OCI-LY1 (cell line): Measurements from ENCODE around the gene LIX1L.

Experiments
- H2AFZ ChIP-seq: fragments of 200-600 bp; sonication (generic), shearing (Covaris generic); 2 replicates; pipeline ENCODE4 v1.6.0; 2014; ENCODE audit warnings: antibody characterized with exemption, mild to moderate bottlenecking, low read length
- H3F3A ChIP-seq: fragments of 200-600 bp; sonication (generic), shearing (Covaris generic); 2 replicates; pipeline ENCODE4 v1.6.0; 2014; ENCODE audit warnings: mild to moderate bottlenecking, antibody characterized with exemption, low read length, moderate library complexity; ENCODE audit not compliant: insufficient read depth
- H3K27ac ChIP-seq: fragments of 200-600 bp; sonication (generic); 2 replicates; pipeline ENCODE4 v1.5.1; 2014; ENCODE audit warnings: low read length, mixed run types, mild to moderate bottlenecking, low read depth; ENCODE audit not compliant: poor library complexity, severe bottlenecking
- H3K27me3 ChIP-seq: fragments of 200-600 bp; sonication (generic); 2 replicates; pipeline ENCODE4 v1.6.0; 2014; ENCODE audit warnings: antibody characterized with exemption, mild to moderate bottlenecking, low read length, moderate library complexity; ENCODE audit not compliant: insufficient read depth
- H3K36me3 ChIP-seq: fragments of 200-600 bp; sonication (generic); 2 replicates; pipeline ENCODE4 v1.6.1; 2014; ENCODE audit warnings: mild to moderate bottlenecking, antibody characterized with exemption, low read length, moderate library complexity, mixed read lengths; ENCODE audit not compliant: insufficient read depth
- H3K4me1 ChIP-seq: fragments of 200-600 bp; sonication (generic); 2 replicates; pipeline ENCODE4 v1.5.1; 2014; ENCODE audit warnings: mild to moderate bottlenecking, low read length, moderate library complexity; ENCODE audit not compliant: insufficient read depth, severe bottlenecking
- H3K4me2 ChIP-seq: fragments of 200-600 bp; sonication (generic), shearing (Covaris generic); 2 replicates; pipeline ENCODE4 v1.6.1; 2014; ENCODE audit warnings: low read length
- H3K4me3 ChIP-seq: fragments of 200-600 bp; sonication (generic); 2 replicates; pipeline ENCODE4 v1.5.1; 2014; ENCODE audit warnings: low read length, low read depth, mild to moderate bottlenecking, mixed read lengths; ENCODE audit not compliant: poor library complexity, severe bottlenecking
- H3K79me2 ChIP-seq: fragments of 200-600 bp; shearing (Covaris generic); 2 replicates; pipeline ENCODE4 v1.6.1; 2016; ENCODE audit warnings: mixed run types, low read length, mixed read lengths; ENCODE audit not compliant: insufficient read depth
- H3K9ac ChIP-seq: fragments of 200-600 bp; sonication (generic), shearing (Covaris generic); 2 replicates; pipeline ENCODE4 v1.6.1; 2014; ENCODE audit warnings: mild to moderate bottlenecking, low read length, mixed read lengths
- H3K9me2 ChIP-seq: fragments of 200-600 bp; sonication (generic), shearing (Covaris generic); 2 replicates; pipeline ENCODE4 v1.6.1; 2014; ENCODE audit warnings: low read depth, mild to moderate bottlenecking, low read length, mixed read lengths
- H3K9me3 ChIP-seq: fragments of 200-600 bp; shearing (Covaris generic); 2 replicates; pipeline ENCODE4 v1.6.1; 2014; ENCODE audit warnings: low read length, mixed read lengths
- H4K20me1 ChIP-seq: fragments of 200-600 bp; sonication (generic), shearing (Covaris generic); 2 replicates; pipeline ENCODE4 v1.6.0; 2016; ENCODE audit warnings: mild to moderate bottlenecking, low read length; ENCODE audit not compliant: insufficient read depth
- CTCF ChIP-seq: fragments of 200-600 bp; sonication (generic), shearing (Covaris generic); IDR thresholded peaks from 2 replicates; pipeline ENCODE4 v1.5.1; 2017; ENCODE audit warnings: mild to moderate bottlenecking, antibody characterized with exemption, low read length, moderate library complexity, mixed read lengths
- EZH2 ChIP-seq: fragments of 200-600 bp; sonication (generic), shearing (Covaris generic); IDR thresholded peaks from 2 replicates; pipeline ENCODE4 v1.8.0; 2017; ENCODE audit warnings: borderline replicate concordance, mixed run types, mild to moderate bottlenecking, antibody characterized with exemption, low read length, moderate library complexity, mixed read lengths

The LIX1L gene

GRCh38 chr1:145951526-145951925, 6.3 kb downstream of the LIX1L start:
- H3K27me3 ChIP-seq = no peaks in the 10 kb centered on the region
- peaks cover 25% of the 10 kb centered on the region for H3K4me1 ChIP-seq
- no peak overlapping the region for H3K9ac ChIP-seq
- H3K79me2 ChIP-seq = no peaks in the 10 kb centered on the region; the same call in 1 of the 2 replicates
- no peak overlapping the region for H3K27ac ChIP-seq
- H3K4me3 ChIP-seq = no peak overlapping the region
- H3K4me2 ChIP-seq = no peak overlapping the region
- H2AFZ ChIP-seq = no peak overlapping the region
- TF ChIP-seq EZH2 (no peak), CTCF (no peak)
- no peaks in the 10 kb centered on the region for H3K9me3 ChIP-seq
- H3F3A ChIP-seq = no peaks in the 10 kb centered on the region
- no peaks in the 10 kb centered on the region for H3K9me2 ChIP-seq
- H4K20me1 ChIP-seq = no peaks in the 10 kb centered on the region
- H3K36me3 ChIP-seq = peaks cover 29% of the 10 kb centered on the region; the same call in 1 of the 2 replicates

GRCh38 chr1:145949219-145949618, 8.6 kb downstream of the LIX1L start:
- H2AFZ ChIP-seq = no peak overlapping the region
- no peaks in the 10 kb centered on the region for H3K27me3 ChIP-seq
- H4K20me1 ChIP-seq = no peaks in the 10 kb centered on the region
- H3K9me3 ChIP-seq = no peaks in the 10 kb centered on the region
- no peaks in the 10 kb centered on the region for H3K79me2 ChIP-seq
- H3K27ac ChIP-seq = no peak overlapping the region
- peaks cover 25% of the 10 kb centered on the region; the same call in 1 of the 2 replicates for H3K36me3 ChIP-seq
- H3K4me3 ChIP-seq = no peak overlapping the region
- H3K4me1 ChIP-seq = peaks cover 3% of the 10 kb centered on the region
- H3K4me2 ChIP-seq = no peak overlapping the region
- TF ChIP-seq EZH2 (no peak), CTCF (no peak)
- H3F3A ChIP-seq = no peaks in the 10 kb centered on the region
- no peak overlapping the region for H3K9ac ChIP-seq
- H3K9me2 ChIP-seq = no peaks in the 10 kb centered on the region

- Histone ChIP-seq H3K9me2 (no peaks in the 10 kb centered on the region), H3K9ac (no peak overlapping the region), H3K9me3 (no peaks in the 10 kb centered on the region), H3F3A (no peaks in the 10 kb centered on the region), H3K4me2 (no peak overlapping the region), H3K27me3 (no peaks in the 10 kb centered on the region), H3K79me2 (no peaks in the 10 kb centered on the region), H2AFZ (no peak overlapping the region), H4K20me1 (no peaks in the 10 kb centered on the region), H3K36me3 (peaks cover 17% of the 10 kb centered on the region; the same call in 1 of the 2 replicates), H3K27ac (no peak overlapping the region), H3K4me1 (no peaks in the 10 kb centered on the region), H3K4me3 (no peak overlapping the region)
- no peak for TF ChIP-seq EZH2
- TF ChIP-seq CTCF = no peak
These were observed 10.3 kb downstream of the LIX1L start for GRCh38 chr1:145947551-145947950.
